HepG2 (cell line): ENCODE results near the gene MED22. TPM values are rescaled to one million over a fixed set of nuclear protein-coding genes. Genes with fewer than 3 reads are reported as not detected.

Experiments
- JUN ChIP-seq: sonication (generic); formaldehyde crosslinking; IDR thresholded peaks from 2 replicates; pipeline ENCODE4 v1.4.0; 2020; ENCODE audit warnings: mild to moderate bottlenecking, missing genetic modification reagents
- ZBTB39 ChIP-seq: sonication (generic); formaldehyde crosslinking; IDR thresholded peaks from 2 replicates; pipeline ENCODE4 v1.5.0; 2020; ENCODE audit warnings: missing genetic modification reagents
- ZBTB40 ChIP-seq, 2 experiments: fragments of 450-650 bp in 1 of 2; sonication (generic) in 1 of 2; formaldehyde crosslinking in 1 of 2; IDR thresholded peaks; 2 replicates each; pipeline versions ENCODE4 v1.6.1 to v1.8.0; 2016 to 2022; ENCODE audit warnings: antibody characterized with exemption in 1 of 2, mild to moderate bottlenecking in 1 of 2, missing genetic modification reagents in 1 of 2
- ZBTB7B ChIP-seq: sonication (generic); formaldehyde crosslinking; IDR thresholded peaks from 2 replicates; pipeline ENCODE4 v1.4.0; 2020; ENCODE audit warnings: missing genetic modification reagents
- ZNF775 ChIP-seq: sonication (generic); formaldehyde crosslinking; IDR thresholded peaks from 2 replicates; pipeline ENCODE4 v1.4.0; 2020; ENCODE audit warnings: missing genetic modification reagents, mild to moderate bottlenecking, moderate library complexity, borderline replicate concordance
- polyA plus RNA-seq, 8 experiments: library from polyadenylated mRNA; depleted of rRNA in 3 of 8; stranded (reverse) in 7 of 8; unstranded in 1 of 8; fragments of >200 nt; fragmentation: Illumina TruSeq in 4 of 8; extraction: Trizol in 4 of 8; gene quantifications; 2 replicates each; pipeline versions ENCODE4 v1.2.1 to v1.2.3, GENCODE V29; 2011 to 2016; ENCODE audit warnings: low read depth in 4 of 8, missing spikeins in 1 of 8, mixed read lengths in 1 of 8; ENCODE audit not compliant: insufficient read depth in 1 of 8
- total RNA-seq, 5 experiments: library from RNA; depleted of rRNA; stranded (reverse); fragments of >200 nt; fragmentation: Illumina TruSeq; extraction: Trizol; gene quantifications; 2 replicates each; pipeline ENCODE4 v1.2.3, GENCODE V29; 2016; ENCODE audit warnings: low read depth in 1 of 5
- TF ChIP-seq, protein P1 (sequence below): sonication (generic); formaldehyde crosslinking; IDR thresholded peaks from 2 replicates; pipeline ENCODE4 v1.4.0; 2020; ENCODE audit warnings: mild to moderate bottlenecking, missing genetic modification reagents
- TF ChIP-seq, protein P2 (sequence below): sonication (generic); formaldehyde crosslinking; conservative IDR thresholded peaks from 2 replicates; pipeline ENCODE4 v1.4.0; 2020; ENCODE audit warnings: missing genetic modification reagents

Gene MED22
- total and polyA plus RNA-seq, 2 of the 13 experiments (the other 11 are each of a cell fraction or from before 2014, with no cell fraction given), result 15.8 to 22.1 TPM

DNA sequence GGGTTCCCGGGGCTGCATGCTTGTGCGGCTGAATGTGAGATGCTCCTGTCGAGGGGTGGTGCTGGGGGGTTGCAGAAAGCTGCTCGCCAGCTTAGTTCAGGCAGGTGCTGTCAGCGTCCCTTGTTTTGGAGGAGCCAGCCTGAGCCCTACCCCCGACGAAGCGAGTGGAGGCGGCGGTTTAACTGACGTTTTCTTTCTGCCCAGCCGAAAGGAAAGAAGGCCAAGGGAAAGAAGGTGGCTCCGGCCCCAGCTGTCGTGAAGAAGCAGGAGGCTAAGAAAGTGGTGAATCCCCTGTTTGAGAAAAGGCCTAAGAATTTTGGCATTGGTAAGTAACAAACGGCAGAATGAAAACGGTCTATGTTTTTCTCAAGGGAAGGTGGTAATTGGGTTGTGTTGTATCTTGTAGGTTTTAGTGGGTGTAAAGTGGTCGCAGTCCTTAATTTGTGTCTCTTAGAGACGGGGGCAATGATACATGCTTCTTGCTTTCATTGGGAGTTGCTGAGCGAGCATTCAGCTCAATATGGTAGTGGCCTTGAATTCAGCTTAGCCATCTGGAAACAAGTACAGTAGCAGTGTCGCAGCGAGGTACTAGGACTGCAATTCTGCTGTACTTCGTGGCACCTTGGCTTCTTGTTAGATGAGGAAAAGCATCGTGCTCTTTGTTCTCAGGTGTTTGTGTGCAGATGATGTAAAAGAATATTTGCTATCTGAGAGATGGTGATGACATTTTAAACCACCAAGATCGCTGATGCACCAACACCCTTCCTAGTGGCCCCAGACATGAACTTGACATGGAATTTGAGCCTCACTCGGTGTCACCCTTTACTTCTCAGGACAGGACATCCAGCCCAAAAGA is 1.0 kb upstream of the MED22 start (continued):
- TF ChIP-seq ZBTB40 (IDR thresholded peaks at IDR 0.05), result no peak
- TF ChIP-seq ZBTB40 (CRISPR knock-in tag; IDR thresholded peaks at IDR 0.05), result no peak
- TF ChIP-seq ZBTB39 (CRISPR knock-in tag), result no peak
- TF ChIP-seq JUN (CRISPR knock-in tag), result no peak
- TF ChIP-seq, protein P1, sequence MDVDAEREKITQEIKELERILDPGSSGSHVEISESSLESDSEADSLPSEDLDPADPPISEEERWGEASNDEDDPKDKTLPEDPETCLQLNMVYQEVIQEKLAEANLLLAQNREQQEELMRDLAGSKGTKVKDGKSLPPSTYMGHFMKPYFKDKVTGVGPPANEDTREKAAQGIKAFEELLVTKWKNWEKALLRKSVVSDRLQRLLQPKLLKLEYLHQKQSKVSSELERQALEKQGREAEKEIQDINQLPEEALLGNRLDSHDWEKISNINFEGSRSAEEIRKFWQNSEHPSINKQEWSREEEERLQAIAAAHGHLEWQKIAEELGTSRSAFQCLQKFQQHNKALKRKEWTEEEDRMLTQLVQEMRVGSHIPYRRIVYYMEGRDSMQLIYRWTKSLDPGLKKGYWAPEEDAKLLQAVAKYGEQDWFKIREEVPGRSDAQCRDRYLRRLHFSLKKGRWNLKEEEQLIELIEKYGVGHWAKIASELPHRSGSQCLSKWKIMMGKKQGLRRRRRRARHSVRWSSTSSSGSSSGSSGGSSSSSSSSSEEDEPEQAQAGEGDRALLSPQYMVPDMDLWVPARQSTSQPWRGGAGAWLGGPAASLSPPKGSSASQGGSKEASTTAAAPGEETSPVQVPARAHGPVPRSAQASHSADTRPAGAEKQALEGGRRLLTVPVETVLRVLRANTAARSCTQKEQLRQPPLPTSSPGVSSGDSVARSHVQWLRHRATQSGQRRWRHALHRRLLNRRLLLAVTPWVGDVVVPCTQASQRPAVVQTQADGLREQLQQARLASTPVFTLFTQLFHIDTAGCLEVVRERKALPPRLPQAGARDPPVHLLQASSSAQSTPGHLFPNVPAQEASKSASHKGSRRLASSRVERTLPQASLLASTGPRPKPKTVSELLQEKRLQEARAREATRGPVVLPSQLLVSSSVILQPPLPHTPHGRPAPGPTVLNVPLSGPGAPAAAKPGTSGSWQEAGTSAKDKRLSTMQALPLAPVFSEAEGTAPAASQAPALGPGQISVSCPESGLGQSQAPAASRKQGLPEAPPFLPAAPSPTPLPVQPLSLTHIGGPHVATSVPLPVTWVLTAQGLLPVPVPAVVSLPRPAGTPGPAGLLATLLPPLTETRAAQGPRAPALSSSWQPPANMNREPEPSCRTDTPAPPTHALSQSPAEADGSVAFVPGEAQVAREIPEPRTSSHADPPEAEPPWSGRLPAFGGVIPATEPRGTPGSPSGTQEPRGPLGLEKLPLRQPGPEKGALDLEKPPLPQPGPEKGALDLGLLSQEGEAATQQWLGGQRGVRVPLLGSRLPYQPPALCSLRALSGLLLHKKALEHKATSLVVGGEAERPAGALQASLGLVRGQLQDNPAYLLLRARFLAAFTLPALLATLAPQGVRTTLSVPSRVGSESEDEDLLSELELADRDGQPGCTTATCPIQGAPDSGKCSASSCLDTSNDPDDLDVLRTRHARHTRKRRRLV, result peak; percentile 17; the same call in 1 of the 2 replicates
- TF ChIP-seq ZNF775 (CRISPR knock-in tag), result no peak
- TF ChIP-seq, protein P2, sequence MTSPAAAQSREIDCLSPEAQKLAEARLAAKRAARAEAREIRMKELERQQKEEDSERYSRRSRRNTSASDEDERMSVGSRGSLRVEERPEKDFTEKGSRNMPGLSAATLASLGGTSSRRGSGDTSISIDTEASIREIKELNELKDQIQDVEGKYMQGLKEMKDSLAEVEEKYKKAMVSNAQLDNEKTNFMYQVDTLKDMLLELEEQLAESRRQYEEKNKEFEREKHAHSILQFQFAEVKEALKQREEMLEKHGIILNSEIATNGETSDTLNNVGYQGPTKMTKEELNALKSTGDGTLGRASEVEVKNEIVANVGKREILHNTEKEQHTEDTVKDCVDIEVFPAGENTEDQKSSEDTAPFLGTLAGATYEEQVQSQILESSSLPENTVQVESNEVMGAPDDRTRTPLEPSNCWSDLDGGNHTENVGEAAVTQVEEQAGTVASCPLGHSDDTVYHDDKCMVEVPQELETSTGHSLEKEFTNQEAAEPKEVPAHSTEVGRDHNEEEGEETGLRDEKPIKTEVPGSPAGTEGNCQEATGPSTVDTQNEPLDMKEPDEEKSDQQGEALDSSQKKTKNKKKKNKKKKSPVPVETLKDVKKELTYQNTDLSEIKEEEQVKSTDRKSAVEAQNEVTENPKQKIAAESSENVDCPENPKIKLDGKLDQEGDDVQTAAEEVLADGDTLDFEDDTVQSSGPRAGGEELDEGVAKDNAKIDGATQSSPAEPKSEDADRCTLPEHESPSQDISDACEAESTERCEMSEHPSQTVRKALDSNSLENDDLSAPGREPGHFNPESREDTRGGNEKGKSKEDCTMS, result no peak
- TF ChIP-seq ZBTB7B, result no peak
